B cell (primary cell): ENCODE results near the gene CHTF18.

Experiments used
- CTCF ChIP-seq: fragments of 200-600 bp; IDR thresholded peaks from one replicate; pipeline ENCODE4 v1.8.0; 2022; ENCODE audit warnings: antibody characterized with exemption, mild to moderate bottlenecking
- EZH2 ChIP-seq: IDR thresholded peaks from 2 replicates; pipeline ENCODE4 v1.6.1; 2012; ENCODE audit warnings: borderline replicate concordance, low read depth, mild to moderate bottlenecking, moderate library complexity, low read length; ENCODE audit not compliant: insufficient read depth, poor library complexity, severe bottlenecking

- no peak for TF ChIP-seq EZH2
- no peak for TF ChIP-seq CTCF
Observed at GRCh38 chr16:831571-832413, 43.4 kb downstream of the CHTF18 start.
